ENCODE results near the gene NINJ1.

NINJ1 gene

DNA sequence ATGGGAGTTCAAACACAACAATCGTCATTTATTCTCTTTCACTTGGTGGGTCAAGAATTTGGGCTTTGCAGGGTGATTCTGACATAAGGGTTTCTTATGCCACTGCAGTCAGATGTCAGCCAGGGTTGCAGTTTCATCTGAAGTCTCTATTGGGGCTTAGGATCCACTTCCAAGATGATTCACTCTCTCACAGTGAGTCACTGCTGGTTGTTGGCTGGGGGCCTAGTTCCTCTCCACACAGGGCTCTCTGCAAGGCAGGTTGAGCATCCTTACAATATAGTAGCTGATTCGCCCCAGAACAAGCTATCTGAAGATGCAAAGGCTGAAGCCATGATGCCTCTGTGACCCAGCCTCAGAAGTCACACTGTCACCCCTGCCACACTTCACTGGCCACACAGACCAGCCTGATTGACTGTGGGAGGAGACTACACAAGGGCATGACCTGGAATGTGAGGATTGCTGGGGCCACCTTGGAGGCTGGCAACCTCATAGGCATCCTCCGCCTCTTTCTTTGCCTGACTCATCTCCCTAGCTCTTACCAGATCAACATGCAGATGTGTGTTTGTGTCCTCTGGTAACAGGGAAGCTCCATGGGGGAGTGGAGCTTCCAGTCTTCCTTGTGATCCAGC lies 42.5 kb downstream of the NINJ1 start:
- in situ Hi-C loops (cut with MboI; ENCODE audit: low sequenced_read_pairs, unreplicated experiment) = no loop called here
- TF ChIP-seq, protein P1, sequence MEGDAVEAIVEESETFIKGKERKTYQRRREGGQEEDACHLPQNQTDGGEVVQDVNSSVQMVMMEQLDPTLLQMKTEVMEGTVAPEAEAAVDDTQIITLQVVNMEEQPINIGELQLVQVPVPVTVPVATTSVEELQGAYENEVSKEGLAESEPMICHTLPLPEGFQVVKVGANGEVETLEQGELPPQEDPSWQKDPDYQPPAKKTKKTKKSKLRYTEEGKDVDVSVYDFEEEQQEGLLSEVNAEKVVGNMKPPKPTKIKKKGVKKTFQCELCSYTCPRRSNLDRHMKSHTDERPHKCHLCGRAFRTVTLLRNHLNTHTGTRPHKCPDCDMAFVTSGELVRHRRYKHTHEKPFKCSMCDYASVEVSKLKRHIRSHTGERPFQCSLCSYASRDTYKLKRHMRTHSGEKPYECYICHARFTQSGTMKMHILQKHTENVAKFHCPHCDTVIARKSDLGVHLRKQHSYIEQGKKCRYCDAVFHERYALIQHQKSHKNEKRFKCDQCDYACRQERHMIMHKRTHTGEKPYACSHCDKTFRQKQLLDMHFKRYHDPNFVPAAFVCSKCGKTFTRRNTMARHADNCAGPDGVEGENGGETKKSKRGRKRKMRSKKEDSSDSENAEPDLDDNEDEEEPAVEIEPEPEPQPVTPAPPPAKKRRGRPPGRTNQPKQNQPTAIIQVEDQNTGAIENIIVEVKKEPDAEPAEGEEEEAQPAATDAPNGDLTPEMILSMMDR (IDR thresholded peaks at IDR 0.05; ENCODE audit: borderline replicate concordance, control extremely low read depth, extremely low read depth, insufficient read depth, missing control alignments) = no peak
- DNase-seq (ENCODE audit: low spot score) = no peak

GRCh38 chr9:93091056-93091452 lies 43.0 kb downstream of the NINJ1 start:
- in situ Hi-C loops (cut with MboI; ENCODE audit: low sequenced_read_pairs, unreplicated experiment) = no loop called here
- TF ChIP-seq, protein P1 (IDR thresholded peaks at IDR 0.05; ENCODE audit: borderline replicate concordance, control extremely low read depth, extremely low read depth, insufficient read depth, missing control alignments) = no peak
- no peak for DNase-seq (ENCODE audit: low spot score)

DNA sequence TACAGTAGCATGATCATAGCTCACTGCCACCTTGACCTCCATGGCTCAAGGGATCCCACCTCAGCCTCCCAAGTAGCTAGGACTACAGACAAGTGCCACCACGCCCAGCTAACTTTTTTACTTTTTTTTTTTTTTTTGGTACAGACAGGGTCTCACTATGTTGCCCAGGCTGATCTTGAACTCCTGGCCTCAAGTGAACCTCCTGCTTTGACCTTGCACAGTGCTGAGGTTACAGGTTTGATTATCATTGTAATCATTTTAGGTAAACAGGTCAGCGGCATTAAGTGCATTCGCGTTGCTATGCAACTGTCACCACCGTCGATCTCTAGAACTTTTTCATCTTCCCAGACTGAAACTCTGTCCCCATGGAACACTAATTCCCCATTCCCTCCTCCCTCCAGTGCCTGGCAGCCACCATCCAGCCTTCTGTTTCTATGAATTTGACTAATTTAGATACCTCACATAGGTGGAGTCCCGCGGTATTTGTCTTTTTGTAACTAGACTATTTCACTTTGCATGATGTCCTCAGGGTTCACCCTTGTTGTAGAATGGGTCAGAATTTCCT lies 43.9 kb downstream of the NINJ1 start:
- DNase-seq (ENCODE audit: low spot score) = no peak
- in situ Hi-C loops (cut with MboI; ENCODE audit: low sequenced_read_pairs, unreplicated experiment) = no loop called here
- TF ChIP-seq, protein P1 (IDR thresholded peaks at IDR 0.05; ENCODE audit: borderline replicate concordance, control extremely low read depth, extremely low read depth, insufficient read depth, missing control alignments) = no peak

- in situ Hi-C loops (cut with MboI; ENCODE audit: low sequenced_read_pairs, unreplicated experiment) = no loop called here
- DNase-seq (ENCODE audit: low spot score) = no peak
- TF ChIP-seq, protein P1 (IDR thresholded peaks at IDR 0.05; ENCODE audit: borderline replicate concordance, control extremely low read depth, extremely low read depth, insufficient read depth, missing control alignments) = no peak
Observed at GRCh38 chr9:93089481-93089991, 44.5 kb downstream of the NINJ1 start.

- TF ChIP-seq, protein P1 (IDR thresholded peaks at IDR 0.05; ENCODE audit: borderline replicate concordance, control extremely low read depth, extremely low read depth, insufficient read depth, missing control alignments) = no peak
- in situ Hi-C loops (cut with MboI; ENCODE audit: low sequenced_read_pairs, unreplicated experiment) = no loop called here
- DNase-seq (ENCODE audit: low spot score) = no peak
Observed at GRCh38 chr9:93089024-93089423, 45.0 kb downstream of the NINJ1 start.

GRCh38 chr9:93088656-93089015 lies 45.4 kb downstream of the NINJ1 start:
- in situ Hi-C loops (cut with MboI; ENCODE audit: low sequenced_read_pairs, unreplicated experiment) = no loop called here
- DNase-seq (ENCODE audit: low spot score) = no peak
- TF ChIP-seq, protein P1 (IDR thresholded peaks at IDR 0.05; ENCODE audit: borderline replicate concordance, control extremely low read depth, extremely low read depth, insufficient read depth, missing control alignments) = no peak

All from GM13976 (cell line).